Right atrium auricular region (tissue), 2 donors: ENCODE data around the gene NRG2. TPM values are rescaled to one million over a fixed set of nuclear protein-coding genes. Genes with fewer than 3 reads are reported as not detected.

Experiments used
- DNase-seq: peaks from one replicate; pipeline ENCODE4 v3.0.0-alpha.2; 2019; ENCODE audit warnings: low spot score
- H3K27ac ChIP-seq, 2 donors: fragments of 200-600 bp; sonication (generic); 1 replicate in 1 of 2; 2 replicates in 1 of 2; pipeline ENCODE4 v1.5.1; 2016 to 2019
- H3K27me3 ChIP-seq, 2 donors: fragments of 200-600 bp; sonication (generic); one replicate each; pipeline versions ENCODE4 v1.5.1 to v1.6.0; 2017 to 2019
- H3K36me3 ChIP-seq: fragments of 200-600 bp; sonication (generic); one replicate; pipeline ENCODE4 v1.5.1; 2016
- H3K4me1 ChIP-seq, 2 donors: fragments of 200-600 bp; sonication (generic); one replicate each; pipeline versions ENCODE4 v1.5.1 to v1.6.0; 2017 to 2019
- H3K4me3 ChIP-seq, 2 donors: fragments of 200-600 bp; sonication (generic); 1 replicate in 1 of 2; 2 replicates in 1 of 2; pipeline ENCODE4 v1.5.1; 2017 to 2019; ENCODE audit warnings: mild to moderate bottlenecking in 1 of 2, moderate library complexity in 1 of 2
- H3K9me3 ChIP-seq, 2 donors: fragments of 200-600 bp; sonication (generic); one replicate each; pipeline ENCODE4 v1.5.1; 2019
- CTCF ChIP-seq, 2 donors: fragments of 200-600 bp; sonication (generic); IDR thresholded peaks; one replicate each; pipeline ENCODE4 v1.5.1; 2019; ENCODE audit warnings: antibody characterized with exemption in 2 of 2
- total RNA-seq, 2 donors: library from RNA; depleted of rRNA; stranded (reverse); fragments of >200 nt; gene quantifications; one replicate each; pipeline ENCODE4 v1.1.0, GENCODE V29; 2016

Gene NRG2
- total RNA-seq, 2 donors from 2014 or later, result 1.8 to 1.9 TPM

DNA sequence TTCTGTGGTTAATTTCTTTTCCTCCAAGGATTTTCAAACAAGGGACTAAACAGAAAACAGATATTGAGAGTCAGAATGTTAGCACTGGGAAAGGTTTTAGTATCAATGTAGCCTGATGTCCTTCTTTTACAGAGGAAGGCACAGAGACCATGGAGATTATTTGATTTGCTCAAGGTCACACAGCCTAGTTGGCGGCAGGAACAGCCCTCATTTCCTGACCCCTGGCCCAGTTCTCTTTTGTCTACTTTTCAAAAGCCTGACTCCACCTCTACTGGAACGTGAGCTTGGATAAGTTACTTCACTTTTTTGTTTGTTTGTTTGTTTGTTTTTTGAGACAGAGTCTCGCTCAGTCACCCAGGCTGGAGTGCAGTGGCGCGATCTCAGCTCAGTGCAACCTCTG is 6.6 kb upstream of the NRG2 start:
- H3K27ac ChIP-seq, result no peak overlapping the region
- no peak for DNase-seq

DNA sequence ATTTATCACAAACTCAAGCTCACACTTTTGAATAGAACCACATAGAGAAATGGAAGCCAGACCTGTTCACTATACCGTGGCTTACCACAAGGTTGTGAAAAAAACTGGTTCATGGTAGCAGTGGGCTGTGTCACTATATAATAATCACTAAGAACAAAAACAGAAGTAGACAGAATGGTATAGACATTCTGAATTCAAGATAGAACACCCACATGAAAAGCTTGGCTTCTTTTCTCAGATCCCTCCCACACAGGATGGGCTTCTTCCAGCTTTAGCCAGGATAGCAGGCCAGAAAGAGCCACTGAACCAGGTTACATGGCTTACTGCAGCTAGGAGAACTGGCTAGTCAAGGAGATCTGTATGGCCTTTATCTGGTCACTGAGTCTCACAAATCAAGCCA is 6.1 kb upstream of the NRG2 start:
- Histone ChIP-seq H3K4me3 (no peak overlapping the region), H3K27me3 (no peaks in the 10 kb centered on the region), H3K36me3 (no peaks in the 10 kb centered on the region), H3K4me1 (no peaks in the 10 kb centered on the region), H3K9me3 (no peaks in the 10 kb centered on the region), H3K27ac (no peak overlapping the region)
- no peak for TF ChIP-seq CTCF (IDR thresholded peaks at IDR 0.05)
- no peak for DNase-seq

More for the DNA sequence above, 6.6 kb upstream of the NRG2 start:
- no peak for TF ChIP-seq CTCF (IDR thresholded peaks at IDR 0.05)
- Histone ChIP-seq H3K4me3 (no peak overlapping the region), H3K4me1 (no peaks in the 10 kb centered on the region), H3K27me3 (no peaks in the 10 kb centered on the region), H3K9me3 (no peaks in the 10 kb centered on the region), H3K36me3 (no peaks in the 10 kb centered on the region)

GRCh38 chr5:140044041-140044440 is 942 bp upstream of the NRG2 start:
- no peaks in the 10 kb centered on the region for H3K9me3 ChIP-seq
- H3K27ac ChIP-seq, result no peak overlapping the region
- H3K4me1 ChIP-seq, result peaks cover 0 to 38% of the 10 kb centered on the region in 2 donors
- H3K4me3 ChIP-seq, result no peak overlapping the region
- H3K27me3 ChIP-seq, result no peaks in the 10 kb centered on the region
- TF ChIP-seq CTCF (IDR thresholded peaks at IDR 0.05), result no peak
- DNase-seq, result no peak
- H3K36me3 ChIP-seq, result no peaks in the 10 kb centered on the region

DNA sequence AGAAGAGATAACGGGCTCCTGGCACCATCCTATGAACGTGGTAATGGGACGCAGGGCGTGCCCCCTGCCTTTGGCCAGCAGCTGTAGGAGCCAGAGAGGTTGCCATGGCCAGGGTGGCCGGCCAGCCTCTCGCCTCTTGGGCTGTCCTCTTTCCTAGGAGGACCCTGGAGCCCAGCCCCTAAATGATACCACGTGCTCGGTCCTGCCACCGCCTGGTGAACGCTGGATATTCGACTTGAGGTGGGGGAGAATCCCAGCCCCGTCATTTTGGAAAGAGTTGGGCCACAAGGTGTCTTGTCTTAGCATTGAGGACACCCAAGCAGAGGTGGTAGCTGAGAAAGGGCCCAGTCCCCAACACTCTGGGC is 391 bp upstream of the NRG2 start:
- Histone ChIP-seq H3K4me1 (peaks cover 0 to 41% of the 10 kb centered on the region in 2 donors), H3K27me3 (no peaks in the 10 kb centered on the region)
- no peak for DNase-seq

DNA sequence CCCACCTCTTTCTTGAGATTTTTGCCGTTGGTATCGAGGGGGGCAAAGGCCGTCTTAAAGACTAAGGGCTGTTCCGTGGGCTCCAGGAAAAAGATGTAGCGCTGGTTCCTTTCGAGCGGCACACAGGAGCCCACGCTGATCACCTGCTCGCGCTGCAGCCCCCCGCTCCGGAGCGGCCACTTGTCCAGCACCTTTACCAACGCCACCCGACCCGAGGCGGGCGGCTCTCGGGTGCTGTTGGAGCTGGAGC is 781 bp downstream of the NRG2 start:
- no peak for TF ChIP-seq CTCF (IDR thresholded peaks at IDR 0.05)
- no peak for DNase-seq
- Histone ChIP-seq H3K36me3 (no peaks in the 10 kb centered on the region), H3K27ac (peak overlapping the region; percentile 76 to 77), H3K9me3 (no peaks in the 10 kb centered on the region), H3K27me3 (no peaks in the 10 kb centered on the region), H3K4me3 (peak overlapping the region; percentile 58 to 73), H3K4me1 (peaks cover 0 to 41% of the 10 kb centered on the region in 2 donors)

More for the DNA sequence above, 391 bp upstream of the NRG2 start:
- H3K36me3 ChIP-seq, result no peaks in the 10 kb centered on the region
- peak overlapping the region; percentile 58 to 73 for H3K4me3 ChIP-seq
- no peaks in the 10 kb centered on the region for H3K9me3 ChIP-seq
- peak overlapping the region; percentile 76 to 77 for H3K27ac ChIP-seq
- no peak for TF ChIP-seq CTCF (IDR thresholded peaks at IDR 0.05)

- peak overlapping the region; percentile 58 to 73 for H3K4me3 ChIP-seq
Observed at GRCh38 chr5:140041492-140042392, 1.4 kb downstream of the NRG2 start.

More at GRCh38 chr5:140041492-140042392, 1.4 kb downstream of the NRG2 start:
- Histone ChIP-seq H3K9me3 (no peaks in the 10 kb centered on the region), H3K4me1 (peaks cover 0 to 42% of the 10 kb centered on the region in 2 donors), H3K27me3 (no peaks in the 10 kb centered on the region), H3K27ac (peak overlapping the region; percentile 76 to 77), H3K36me3 (no peaks in the 10 kb centered on the region)
- TF ChIP-seq CTCF (IDR thresholded peaks at IDR 0.05), result no peak
- DNase-seq, result peak; percentile 63
